HEK293T (cell line): ENCODE data around the gene PC.
A peak's percentile ranks its signal among the peaks of the same experiment; 100 is the strongest.

Experiments
- CTCF ChIA-PET: fragments of 350-600 bp; formaldehyde crosslinking; extraction: SDS; loops from one replicate; lab custom pipeline; 2021; ENCODE audit warnings: antibody characterized with exemption, inconsistent platforms; lab: Yijun Ruan, JAX
- POLR2A ChIA-PET: fragments of 350-600 bp; formaldehyde crosslinking; extraction: SDS; loops from one replicate; lab custom pipeline; 2020; ENCODE audit warnings: antibody characterized with exemption, inconsistent platforms; lab: Yijun Ruan, JAX
- DNase-seq: peaks from one replicate; pipeline ENCODE4 v3.0.0; 2012; ENCODE audit warnings: mixed read lengths; ENCODE audit errors: extremely low spot score
- ARNT ChIP-seq: fragments of 450-650 bp; IDR thresholded peaks from 2 replicates; pipeline ENCODE4 v1.6.1; 2017; ENCODE audit warnings: mild to moderate bottlenecking
- BHLHE40 ChIP-seq: fragments of 450-650 bp; IDR thresholded peaks from 2 replicates; pipeline ENCODE4 v1.6.1; 2016; ENCODE audit warnings: mild to moderate bottlenecking, moderate library complexity, borderline replicate concordance
- CTBP1 ChIP-seq: fragments of 450-650 bp; IDR thresholded peaks from 2 replicates; pipeline ENCODE4 v1.6.1; 2016; ENCODE audit warnings: borderline replicate concordance
- ELF4 ChIP-seq: fragments of 450-650 bp; IDR thresholded peaks from 2 replicates; pipeline ENCODE4 v1.6.1; 2017; ENCODE audit warnings: antibody characterized with exemption
- FOXA1 ChIP-seq: fragments of 450-650 bp; IDR thresholded peaks from 2 replicates; pipeline ENCODE4 v1.6.1; 2016; ENCODE audit warnings: mild to moderate bottlenecking
- FOXK2 ChIP-seq: fragments of 450-650 bp; IDR thresholded peaks from 2 replicates; pipeline ENCODE4 v1.6.1; 2016; ENCODE audit warnings: mild to moderate bottlenecking
- FOXM1 ChIP-seq: fragments of 450-650 bp; IDR thresholded peaks from 2 replicates; pipeline ENCODE4 v1.6.1; 2017; ENCODE audit warnings: mild to moderate bottlenecking, borderline replicate concordance
- HDGF ChIP-seq: fragments of 450-650 bp; IDR thresholded peaks from 2 replicates; pipeline ENCODE4 v1.6.1; 2017; ENCODE audit warnings: antibody characterized with exemption, borderline replicate concordance
- L3MBTL2 ChIP-seq: fragments of 450-650 bp; conservative IDR thresholded peaks from 2 replicates; pipeline ENCODE4 v1.6.1; 2016; ENCODE audit warnings: mild to moderate bottlenecking
- LEF1 ChIP-seq: fragments of 450-650 bp; IDR thresholded peaks from 2 replicates; pipeline ENCODE4 v1.6.1; 2017; ENCODE audit warnings: mild to moderate bottlenecking, borderline replicate concordance
- NFRKB ChIP-seq: fragments of 450-650 bp; IDR thresholded peaks from 2 replicates; pipeline ENCODE4 v1.6.1; 2016; ENCODE audit warnings: mild to moderate bottlenecking, moderate library complexity
- PKNOX1 ChIP-seq: fragments of 450-650 bp; IDR thresholded peaks from 2 replicates; pipeline ENCODE4 v1.6.1; 2016
- SP1 ChIP-seq: fragments of 450-650 bp; IDR thresholded peaks from 2 replicates; pipeline ENCODE4 v1.6.1; 2017
- SUZ12 ChIP-seq: fragments of 450-650 bp; IDR thresholded peaks from 2 replicates; pipeline ENCODE4 v1.6.1; 2016; ENCODE audit warnings: mild to moderate bottlenecking
- TARDBP ChIP-seq: fragments of 450-650 bp; IDR thresholded peaks from 2 replicates; pipeline ENCODE4 v1.6.1; 2016
- ZNF384 ChIP-seq: fragments of 450-650 bp; IDR thresholded peaks from 2 replicates; pipeline ENCODE4 v1.6.1; 2016

PC gene

GRCh38 chr11:66910016-66910415 lies 48.2 kb downstream of the PC start:
- ChIA-PET POLR2A (no interaction called here), CTCF (no interaction called here)
- TF ChIP-seq PKNOX1 (no peak), CTBP1 (no peak), L3MBTL2 (no peak), HDGF (no peak), ZNF384 (no peak), ELF4 (no peak), SUZ12 (no peak), FOXA1 (no peak), NFRKB (no peak), LEF1 (no peak), FOXM1 (no peak), FOXK2 (no peak)
- no peak for DNase-seq

GRCh38 chr11:66909181-66909580 lies 49.0 kb downstream of the PC start:
- POLR2A ChIA-PET: interaction anchor here (1.5 kb wide), 1 partner anchor 53 kb away, joined by 3 read pairs; no protein-coding TSS in a partner anchor
- no peak for DNase-seq
- no peak for TF ChIP-seq FOXM1
- no peak for TF ChIP-seq SUZ12
- no peak for TF ChIP-seq ZNF384
- CTCF ChIA-PET: interaction anchor here (0.6 kb wide), 1 partner anchor 236 kb away, joined by 3 read pairs; no protein-coding TSS in a partner anchor

- no peak for DNase-seq
- POLR2A ChIA-PET: interaction anchor here (1.5 kb wide), 1 partner anchor 52 kb away, joined by 3 read pairs; no protein-coding TSS in a partner anchor
- CTCF ChIA-PET: no interaction called here
- TF ChIP-seq NFRKB: no peak
- TF ChIP-seq PKNOX1: peak; percentile 7; the same call in 1 of the 2 replicates
- TF ChIP-seq ARNT: no peak
- no peak for TF ChIP-seq FOXA1
- no peak for TF ChIP-seq SUZ12
These were observed 50.2 kb downstream of the PC start for GRCh38 chr11:66907751-66908630.

- no peak for DNase-seq
- ChIA-PET POLR2A (no interaction called here), CTCF (no interaction called here)
- no peak for TF ChIP-seq HDGF
- no peak for TF ChIP-seq TARDBP
- TF ChIP-seq SP1: no peak
- no peak for TF ChIP-seq ZNF384
- no peak for TF ChIP-seq LEF1
- no peak for TF ChIP-seq FOXM1
- no peak for TF ChIP-seq L3MBTL2
These were observed 52.0 kb downstream of the PC start for GRCh38 chr11:66906061-66906733.

GRCh38 chr11:66905631-66906030 lies 52.6 kb downstream of the PC start:
- TF ChIP-seq SP1 (no peak), PKNOX1 (no peak), SUZ12 (no peak), ZNF384 (no peak), ARNT (no peak), L3MBTL2 (no peak)
- no peak for DNase-seq
- ChIA-PET POLR2A (no interaction called here), CTCF (no interaction called here)

GRCh38 chr11:66904981-66905521 lies 53.1 kb downstream of the PC start:
- no peak for TF ChIP-seq ZNF384
- TF ChIP-seq BHLHE40: no peak
- ChIA-PET POLR2A (no interaction called here), CTCF (no interaction called here)
- DNase-seq: no peak

GRCh38 chr11:66904561-66904960 lies 53.6 kb downstream of the PC start:
- DNase-seq: no peak
- ChIA-PET POLR2A (no interaction called here), CTCF (interaction anchor here (0.6 kb wide), 1 partner anchor 42 kb away, joined by 3 read pairs; no protein-coding TSS in a partner anchor)
- TF ChIP-seq SUZ12 (no peak), BHLHE40 (no peak)
